Breast epithelium (tissue), 4 donors: ENCODE data around the gene AKR1A1. TPM values are rescaled to one million over a fixed set of nuclear protein-coding genes. Genes with fewer than 3 reads are reported as not detected.

Experiments used
- DNase-seq, 2 donors: peaks; one replicate each; pipeline ENCODE4 v3.0.0-alpha.2; 2019; ENCODE audit warnings: low spot score in 2 of 2
- H3K27ac ChIP-seq, 2 donors: fragments of 200-600 bp; sonication (generic) in 1 of 2; one replicate each; pipeline ENCODE4 v1.5.1; 2016 to 2019; ENCODE audit warnings: mild to moderate bottlenecking in 1 of 2
- H3K27me3 ChIP-seq, 2 donors: fragments of 200-600 bp; sonication (generic) in 1 of 2; one replicate each; pipeline versions ENCODE4 v1.5.1 to v1.6.0; 2017 to 2019; ENCODE audit warnings: control low read depth in 1 of 2, mild to moderate bottlenecking in 1 of 2
- H3K36me3 ChIP-seq: fragments of 200-600 bp; one replicate; pipeline ENCODE4 v1.5.1; 2019
- H3K4me1 ChIP-seq, 2 donors: fragments of 200-600 bp; sonication (generic); one replicate each; pipeline ENCODE4 v1.5.1; 2016 to 2019; ENCODE audit warnings: control low read depth in 1 of 2
- H3K4me3 ChIP-seq, 3 donors: fragments of 200-600 bp; sonication (generic); 1 replicate in 2 of 3; 2 replicates in 1 of 3; pipeline ENCODE4 v1.5.1; 2016 to 2019; ENCODE audit warnings: mild to moderate bottlenecking in 3 of 3, moderate library complexity in 2 of 3
- H3K9me3 ChIP-seq, 2 donors: fragments of 200-600 bp; sonication (generic) in 1 of 2; one replicate each; pipeline ENCODE4 v1.5.1; 2016 to 2019; ENCODE audit warnings: control low read depth in 1 of 2
- CTCF ChIP-seq, 3 donors: fragments of 450-650 bp; IDR thresholded peaks; one replicate each; pipeline ENCODE4 v1.5.1; 2016 to 2017; ENCODE audit warnings: antibody characterized with exemption in 3 of 3, mild to moderate bottlenecking in 3 of 3, moderate library complexity in 3 of 3
- POLR2A ChIP-seq: fragments of 450-650 bp; IDR thresholded peaks from one replicate; pipeline ENCODE4 v1.6.1; 2016; ENCODE audit warnings: antibody characterized with exemption, mild to moderate bottlenecking, moderate library complexity
- POLR2AphosphoS5 ChIP-seq, 3 donors: sonication (generic); formaldehyde crosslinking; IDR thresholded peaks; one replicate each; pipeline ENCODE4 v1.6.1; 2017; ENCODE audit warnings: antibody characterized with exemption in 3 of 3
- intact Hi-C: fragments of 100-400 bp; cut with DNase I; formaldehyde crosslinking; loops from one replicate; pipeline ENCODE4 v1.15.1; 2023; ENCODE audit warnings: low total_unique reads
- total RNA-seq, 3 donors: library from RNA; depleted of rRNA; stranded (reverse); fragments of >200 nt; gene quantifications; one replicate each; pipeline ENCODE4 v1.1.0, GENCODE V29; 2016

AKR1A1 gene
- total RNA-seq, 3 donors from 2014 or later, result 85.5 to 96.0 (median 89.4) TPM

- Histone ChIP-seq H3K9me3 (no peaks in the 10 kb centered on the region), H3K36me3 (no peaks in the 10 kb centered on the region), H3K4me3 (no peak overlapping the region), H3K27me3 (no peaks in the 10 kb centered on the region), H3K27ac (no peak overlapping the region), H3K4me1 (no peaks in the 10 kb centered on the region)
- no peak for TF ChIP-seq POLR2AphosphoS5 (IDR thresholded peaks at IDR 0.05)
- no peak for TF ChIP-seq POLR2A
- TF ChIP-seq CTCF (IDR thresholded peaks at IDR 0.05), result no peak
- intact Hi-C loops, result no loop called here
- no peak for DNase-seq
Measured at GRCh38 chr1:45530632-45531135, 19.9 kb upstream of the AKR1A1 start.

GRCh38 chr1:45531873-45532272 is 18.8 kb upstream of the AKR1A1 start:
- no peaks in the 10 kb centered on the region for H3K36me3 ChIP-seq
- intact Hi-C loops, result no loop called here
- no peak overlapping the region for H3K27ac ChIP-seq
- no peak for DNase-seq
- no peaks in the 10 kb centered on the region for H3K4me1 ChIP-seq
- no peak overlapping the region for H3K4me3 ChIP-seq
- no peaks in the 10 kb centered on the region for H3K27me3 ChIP-seq
- H3K9me3 ChIP-seq, result no peaks in the 10 kb centered on the region
- no peak for TF ChIP-seq POLR2A
- TF ChIP-seq POLR2AphosphoS5 (IDR thresholded peaks at IDR 0.05), result no peak
- TF ChIP-seq CTCF (IDR thresholded peaks at IDR 0.05), result no peak

GRCh38 chr1:45535988-45536766 is 14.4 kb upstream of the AKR1A1 start:
- no peaks in the 10 kb centered on the region for H3K4me1 ChIP-seq
- intact Hi-C loops, result no loop called here
- TF ChIP-seq POLR2AphosphoS5 (IDR thresholded peaks at IDR 0.05), result no peak
- no peak for TF ChIP-seq POLR2A
- no peak for TF ChIP-seq CTCF (IDR thresholded peaks at IDR 0.05)
- H3K9me3 ChIP-seq, result no peaks in the 10 kb centered on the region
- H3K36me3 ChIP-seq, result no peaks in the 10 kb centered on the region
- H3K4me3 ChIP-seq, result no peak overlapping the region
- no peaks in the 10 kb centered on the region for H3K27me3 ChIP-seq
- no peak for DNase-seq
- no peak overlapping the region for H3K27ac ChIP-seq

- intact Hi-C loops, result no loop called here
- DNase-seq, result no peak
- H3K4me3 ChIP-seq, result no peak overlapping the region
- H3K9me3 ChIP-seq, result no peaks in the 10 kb centered on the region
- no peak overlapping the region for H3K27ac ChIP-seq
- no peaks in the 10 kb centered on the region for H3K4me1 ChIP-seq
- H3K27me3 ChIP-seq, result no peaks in the 10 kb centered on the region
- TF ChIP-seq CTCF (IDR thresholded peaks at IDR 0.05), result no peak
- TF ChIP-seq POLR2AphosphoS5 (IDR thresholded peaks at IDR 0.05), result no peak
- TF ChIP-seq POLR2A, result no peak
- no peaks in the 10 kb centered on the region for H3K36me3 ChIP-seq
Measured at GRCh38 chr1:45536886-45537285, 13.7 kb upstream of the AKR1A1 start.

GRCh38 chr1:45541193-45541592 is 9.4 kb upstream of the AKR1A1 start:
- intact Hi-C loops, result no loop called here
- no peak for DNase-seq
- H3K27ac ChIP-seq, result no peak overlapping the region
- TF ChIP-seq POLR2A, result no peak
- TF ChIP-seq POLR2AphosphoS5 (IDR thresholded peaks at IDR 0.05), result no peak
- TF ChIP-seq CTCF (IDR thresholded peaks at IDR 0.05), result no peak
- no peak overlapping the region for H3K4me3 ChIP-seq
- H3K9me3 ChIP-seq, result no peaks in the 10 kb centered on the region
- no peaks in the 10 kb centered on the region for H3K36me3 ChIP-seq
- no peaks in the 10 kb centered on the region for H3K4me1 ChIP-seq
- no peaks in the 10 kb centered on the region for H3K27me3 ChIP-seq
